Calu3 (cell line): ENCODE data around the gene RAB19. TPM values are rescaled to one million over a fixed set of nuclear protein-coding genes. Genes with fewer than 3 reads are reported as not detected.

Experiments used
- BruUV-seq: library from RNA; stranded (reverse); fragments of 400-500 nt; replicated peaks from 2 replicates; lab custom pipeline; 2021; lab: Mats Ljungman, UMichigan
- CTCF ChIA-PET: fragments of 300-600 bp; sonication (Branson Sonifier 250); formaldehyde crosslinking; loops from one replicate; lab custom pipeline; 2022; ENCODE audit warnings: antibody characterized with exemption; lab: Charles Lee
- DNase-seq: peaks from one replicate; pipeline ENCODE4 v3.0.0; 2022
- H3K27ac Mint-ChIP-seq: one replicate; pipeline ENCODE4 v1.8.0; 2022; ENCODE audit warnings: mixed read lengths; ENCODE audit not compliant: unreplicated experiment
- H3K27me3 Mint-ChIP-seq: one replicate; pipeline ENCODE4 v1.8.0; 2022; ENCODE audit warnings: mixed read lengths; ENCODE audit not compliant: unreplicated experiment
- H3K36me3 Mint-ChIP-seq: one replicate; pipeline ENCODE4 v1.8.0; 2022; ENCODE audit warnings: mild to moderate bottlenecking, moderate library complexity, mixed read lengths; ENCODE audit not compliant: insufficient read depth, unreplicated experiment
- H3K4me1 Mint-ChIP-seq: one replicate; pipeline ENCODE4 v1.8.0; 2022; ENCODE audit warnings: mild to moderate bottlenecking, low read depth, mixed read lengths; ENCODE audit not compliant: unreplicated experiment
- H3K4me3 Mint-ChIP-seq: one replicate; pipeline ENCODE4 v1.8.0; 2022; ENCODE audit warnings: mild to moderate bottlenecking, low read depth, moderate library complexity, mixed read lengths; ENCODE audit not compliant: unreplicated experiment
- H3K9me3 Mint-ChIP-seq: one replicate; pipeline ENCODE4 v1.8.0; 2022; ENCODE audit warnings: low read depth, mixed read lengths; ENCODE audit not compliant: unreplicated experiment
- intact Hi-C: fragments of 100-400 bp; cut with micrococcal nuclease; formaldehyde crosslinking; loops from one replicate; pipeline ENCODE4 v1.10.0; 2022; ENCODE audit not compliant: unreplicated experiment
- total RNA-seq: library from RNA; stranded (reverse); gene quantifications from 2 replicates; pipeline ENCODE4 v1.2.3, GENCODE V29; 2022
- TF ChIP-seq, protein P1 (sequence below): fragments of 200-600 bp; IDR thresholded peaks from one replicate; pipeline ENCODE4 v1.8.0; 2022; ENCODE audit warnings: antibody characterized with exemption; ENCODE audit not compliant: unreplicated experiment

The RAB19 gene
- total RNA-seq, 1 experiment from 2014 or later: 4.7 TPM

DNA sequence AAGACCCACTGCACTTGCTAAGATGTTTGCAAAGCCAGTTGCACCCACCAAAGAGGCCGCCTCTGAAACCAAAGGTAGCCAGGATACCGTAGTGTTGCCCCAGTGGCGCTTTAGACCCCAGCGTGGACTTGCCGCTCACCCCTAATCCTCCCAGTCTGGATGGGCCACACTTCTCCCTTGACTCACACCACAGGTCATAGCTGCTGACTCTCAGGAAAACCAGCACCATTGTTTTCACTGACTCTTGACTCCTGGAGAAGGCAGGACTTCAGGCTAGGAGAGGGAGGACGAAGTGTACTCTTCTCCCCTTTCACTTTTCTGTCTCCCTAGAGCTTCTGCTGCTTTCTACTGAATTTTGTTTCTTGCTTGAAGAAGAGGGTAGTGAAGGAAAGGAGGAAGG, 22.3 kb downstream of the RAB19 start:
- intact Hi-C loops: no loop called here
- TF ChIP-seq, protein P1, sequence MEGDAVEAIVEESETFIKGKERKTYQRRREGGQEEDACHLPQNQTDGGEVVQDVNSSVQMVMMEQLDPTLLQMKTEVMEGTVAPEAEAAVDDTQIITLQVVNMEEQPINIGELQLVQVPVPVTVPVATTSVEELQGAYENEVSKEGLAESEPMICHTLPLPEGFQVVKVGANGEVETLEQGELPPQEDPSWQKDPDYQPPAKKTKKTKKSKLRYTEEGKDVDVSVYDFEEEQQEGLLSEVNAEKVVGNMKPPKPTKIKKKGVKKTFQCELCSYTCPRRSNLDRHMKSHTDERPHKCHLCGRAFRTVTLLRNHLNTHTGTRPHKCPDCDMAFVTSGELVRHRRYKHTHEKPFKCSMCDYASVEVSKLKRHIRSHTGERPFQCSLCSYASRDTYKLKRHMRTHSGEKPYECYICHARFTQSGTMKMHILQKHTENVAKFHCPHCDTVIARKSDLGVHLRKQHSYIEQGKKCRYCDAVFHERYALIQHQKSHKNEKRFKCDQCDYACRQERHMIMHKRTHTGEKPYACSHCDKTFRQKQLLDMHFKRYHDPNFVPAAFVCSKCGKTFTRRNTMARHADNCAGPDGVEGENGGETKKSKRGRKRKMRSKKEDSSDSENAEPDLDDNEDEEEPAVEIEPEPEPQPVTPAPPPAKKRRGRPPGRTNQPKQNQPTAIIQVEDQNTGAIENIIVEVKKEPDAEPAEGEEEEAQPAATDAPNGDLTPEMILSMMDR: no peak
- Mint-ChIP-seq H3K36me3 (no peaks in the 10 kb centered on the region), H3K4me1 (no peaks in the 10 kb centered on the region), H3K4me3 (no peak overlapping the region), H3K9me3 (no peaks in the 10 kb centered on the region), H3K27ac (no peak overlapping the region), H3K27me3 (no peaks in the 10 kb centered on the region)
- no TSS peak for BruUV-seq
- CTCF ChIA-PET: no interaction called here
- DNase-seq: no peak

DNA sequence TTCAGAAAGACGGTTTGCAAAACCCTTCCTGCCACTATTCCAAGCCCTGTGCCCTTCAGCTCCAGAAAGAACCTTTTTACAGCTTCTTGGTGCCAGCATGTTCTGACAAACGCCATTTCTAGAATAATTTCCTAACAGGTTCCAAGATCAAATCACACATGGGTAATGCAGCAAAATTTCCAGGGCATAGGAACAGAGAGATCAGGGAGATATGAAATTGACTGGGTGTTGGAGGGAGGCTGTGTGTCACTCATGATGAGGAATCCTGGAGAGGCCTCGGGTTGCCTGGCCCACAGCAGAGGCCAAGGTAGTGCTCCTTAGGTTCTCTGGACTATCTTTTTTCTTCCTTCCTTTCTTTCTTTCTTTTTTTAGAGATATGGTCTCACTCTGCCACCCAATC, 29.5 kb downstream of the RAB19 start:
- BruUV-seq: no TSS peak
- TF ChIP-seq, protein P1: no peak
- Mint-ChIP-seq H3K9me3 (no peaks in the 10 kb centered on the region), H3K27me3 (no peaks in the 10 kb centered on the region), H3K27ac (no peak overlapping the region), H3K4me3 (no peak overlapping the region), H3K36me3 (no peaks in the 10 kb centered on the region), H3K4me1 (no peaks in the 10 kb centered on the region)
- CTCF ChIA-PET: no interaction called here
- no peak for DNase-seq
- intact Hi-C loops: no loop called here

DNA sequence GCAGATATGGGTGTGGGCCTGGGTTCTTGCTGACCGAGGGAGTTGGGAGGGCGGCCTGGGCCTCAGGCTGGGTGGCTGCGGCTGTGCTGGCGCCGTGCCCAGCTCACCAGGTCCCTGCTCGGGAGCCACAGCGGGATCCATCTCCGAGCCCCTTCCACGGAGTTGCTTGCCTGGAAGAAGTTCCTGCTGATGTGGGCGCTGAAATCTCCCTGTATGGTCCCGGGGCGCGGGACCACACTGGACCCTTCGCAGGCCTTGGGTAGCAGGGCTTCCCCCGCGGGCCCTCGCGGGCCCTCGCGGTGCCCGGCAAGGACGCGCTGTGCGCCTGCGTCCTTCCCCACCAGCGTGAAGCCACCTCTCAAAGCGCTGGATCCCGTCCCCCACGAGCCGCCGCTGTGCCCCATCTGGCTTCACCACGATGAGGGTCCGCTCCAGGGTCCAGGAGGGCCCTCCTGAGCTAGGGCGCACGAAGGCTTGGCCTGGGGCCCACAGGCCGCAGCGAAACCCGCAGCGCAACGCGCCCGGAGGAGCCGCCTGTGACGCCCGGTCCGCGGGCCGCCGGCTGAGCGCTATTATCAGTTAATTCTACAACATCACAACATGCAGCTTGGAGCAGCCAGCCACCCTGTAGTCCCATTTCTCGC, 31.5 kb downstream of the RAB19 start:
- no TSS peak for BruUV-seq
- CTCF ChIA-PET: no interaction called here
- no peak overlapping the region for H3K27ac Mint-ChIP-seq

DNA sequence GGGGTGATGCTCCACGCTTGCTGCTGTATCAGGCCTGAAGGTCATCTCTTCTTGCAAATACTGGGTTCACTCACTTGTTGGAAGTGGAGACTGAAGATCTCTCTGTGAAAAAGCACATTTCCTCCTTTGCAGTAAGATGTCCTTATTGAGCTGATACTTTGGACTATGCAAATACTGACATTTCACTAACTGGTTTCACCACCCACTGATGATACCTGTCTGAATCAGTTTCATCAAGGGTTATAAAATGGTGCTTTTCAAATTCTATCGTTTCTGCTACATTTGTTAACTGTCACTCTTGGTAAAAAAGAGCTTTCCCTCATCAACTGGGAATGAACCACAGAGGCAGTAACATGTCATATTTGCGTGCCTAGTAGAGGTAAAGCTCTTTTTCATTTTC, 35.5 kb downstream of the RAB19 start:
- BruUV-seq: no TSS peak
- Mint-ChIP-seq H3K4me3 (no peak overlapping the region), H3K36me3 (no peaks in the 10 kb centered on the region), H3K4me1 (no peaks in the 10 kb centered on the region), H3K9me3 (no peaks in the 10 kb centered on the region), H3K27ac (no peak overlapping the region), H3K27me3 (no peaks in the 10 kb centered on the region)
- CTCF ChIA-PET: interaction anchor here (1.7 kb wide), 1 partner anchor 26 kb away, joined by 4 read pairs; no protein-coding TSS in a partner anchor
- intact Hi-C loops: no loop called here
- no peak for DNase-seq
- TF ChIP-seq, protein P1: no peak

More for the DNA sequence above, 31.5 kb downstream of the RAB19 start:
- peak; percentile 5 for DNase-seq
- TF ChIP-seq, protein P1: no peak
- H3K27me3 Mint-ChIP-seq: no peaks in the 10 kb centered on the region
- H3K36me3 Mint-ChIP-seq: no peaks in the 10 kb centered on the region
- H3K9me3 Mint-ChIP-seq: no peaks in the 10 kb centered on the region
- intact Hi-C loops: no loop called here
- H3K4me1 Mint-ChIP-seq: no peaks in the 10 kb centered on the region
- H3K4me3 Mint-ChIP-seq: no peak overlapping the region
